ENCODE results near the gene DEAF1.
"Not testable (repeated sequence)": the region's sequence is repeated elsewhere in the genome, so short reads cannot be mapped to it uniquely, and the experiment has no call there.

Gene DEAF1

DNA sequence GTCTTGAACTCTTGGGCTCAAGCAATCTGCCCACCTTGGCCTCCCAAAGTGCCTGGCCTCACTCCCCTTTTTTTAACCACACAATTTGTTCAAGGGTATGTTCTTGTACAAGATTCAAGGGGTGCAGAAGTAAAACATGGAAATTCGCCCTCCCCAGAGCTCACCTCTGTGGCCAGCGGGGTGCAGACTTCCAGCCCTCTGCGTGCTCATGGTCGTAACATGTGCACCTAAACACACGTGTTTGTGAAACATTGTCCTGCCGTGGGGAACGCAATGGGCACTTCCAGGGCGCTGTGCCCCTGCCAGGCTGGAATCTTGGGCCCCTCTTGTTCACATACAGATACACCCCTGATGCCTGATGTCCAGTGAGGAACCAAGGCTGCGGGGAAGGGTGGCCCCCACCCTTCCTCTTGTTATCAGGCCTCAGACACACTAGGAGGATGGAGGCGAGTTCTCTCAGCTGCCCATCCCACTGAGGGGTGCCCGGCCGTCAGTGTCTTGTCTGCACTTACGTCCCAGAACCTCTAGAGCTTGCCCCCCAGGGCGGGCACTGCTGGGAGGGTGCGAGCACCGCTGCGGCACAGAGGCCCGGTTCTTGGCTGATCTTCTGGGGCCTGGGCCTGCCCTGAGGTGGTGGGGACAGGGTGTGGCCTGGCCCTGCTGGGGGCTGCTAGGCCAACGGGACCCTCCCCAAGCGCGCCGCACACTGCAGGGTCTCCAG, 6.9 kb upstream of the DEAF1 start:
- no peak for DNase-seq (ENCODE audit: low read depth in 3 of 3)

DNA sequence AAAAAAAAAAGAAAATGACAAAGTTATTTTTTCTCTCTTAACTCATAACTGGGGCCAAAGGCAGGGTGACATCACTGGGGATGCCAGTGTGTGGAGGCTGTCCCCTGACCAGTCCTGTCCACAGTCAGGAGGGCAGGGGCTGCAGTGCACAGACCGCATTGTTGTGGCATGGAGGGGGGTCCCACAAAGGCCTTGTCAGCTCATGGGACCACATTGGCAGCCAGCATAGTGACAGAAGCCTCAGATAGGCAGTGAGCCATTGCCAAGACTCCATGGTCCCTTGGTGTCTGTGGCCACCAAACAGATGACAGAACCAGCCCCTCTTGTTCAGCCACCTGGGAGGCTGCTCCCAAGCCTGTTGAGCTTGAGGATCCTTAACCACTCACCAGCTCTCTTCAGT, 4.7 kb upstream of the DEAF1 start:
- DNase-seq (ENCODE audit: low read depth in 3 of 3) = no peak

DNA sequence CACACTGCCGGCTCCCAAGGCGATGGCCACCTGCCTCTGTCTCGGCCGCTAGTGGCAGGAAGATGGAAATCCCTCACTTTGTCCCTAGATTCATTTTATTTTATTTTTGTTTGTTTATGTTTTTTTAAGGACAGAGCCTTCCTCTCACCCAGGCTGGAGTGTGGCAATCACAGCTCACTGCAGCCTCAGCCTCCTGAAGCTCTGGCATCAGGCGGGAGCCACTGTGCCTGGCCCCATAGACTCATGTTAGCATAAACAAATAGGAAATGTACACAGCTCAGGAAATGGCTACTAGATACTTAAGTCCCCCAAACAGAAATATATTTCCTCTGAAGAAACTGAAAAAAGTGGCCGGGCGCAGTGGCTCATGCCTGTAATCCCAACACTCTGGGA, 4.1 kb upstream of the DEAF1 start:
- DNase-seq (ENCODE audit: low read depth in 3 of 3) = no peak

DNA sequence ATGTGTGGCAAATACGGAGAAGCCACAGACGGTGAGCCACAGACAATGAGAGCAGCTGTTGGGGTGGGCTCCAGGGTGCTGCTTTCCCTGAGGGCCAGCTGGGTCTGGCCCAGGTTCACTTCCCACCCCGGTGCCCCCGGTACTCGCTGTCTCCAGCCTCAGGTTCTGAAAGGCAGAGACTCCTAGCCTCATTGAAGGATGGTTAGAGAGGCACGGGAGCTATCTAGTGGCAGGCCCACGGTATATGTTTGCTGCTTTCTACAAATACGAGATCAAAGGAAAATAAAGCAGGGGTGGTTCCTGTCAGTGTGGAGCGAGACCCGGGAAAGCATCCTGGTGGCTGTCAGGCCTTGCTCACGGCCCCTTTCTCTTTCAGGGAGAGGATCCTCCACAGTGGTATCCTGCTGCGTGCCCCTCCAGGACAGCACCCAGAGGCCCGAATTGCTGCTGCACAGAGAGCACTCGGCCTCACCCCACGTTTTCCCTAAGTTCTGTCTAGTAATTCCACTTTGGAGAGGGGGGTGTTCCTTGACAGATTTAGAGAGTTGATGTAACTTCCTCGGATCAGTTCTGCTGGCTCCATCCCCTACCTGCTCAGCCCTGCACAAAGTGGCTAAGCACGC, 3.6 kb upstream of the DEAF1 start:
- no peak for DNase-seq (ENCODE audit: low read depth in 3 of 3)

DNA sequence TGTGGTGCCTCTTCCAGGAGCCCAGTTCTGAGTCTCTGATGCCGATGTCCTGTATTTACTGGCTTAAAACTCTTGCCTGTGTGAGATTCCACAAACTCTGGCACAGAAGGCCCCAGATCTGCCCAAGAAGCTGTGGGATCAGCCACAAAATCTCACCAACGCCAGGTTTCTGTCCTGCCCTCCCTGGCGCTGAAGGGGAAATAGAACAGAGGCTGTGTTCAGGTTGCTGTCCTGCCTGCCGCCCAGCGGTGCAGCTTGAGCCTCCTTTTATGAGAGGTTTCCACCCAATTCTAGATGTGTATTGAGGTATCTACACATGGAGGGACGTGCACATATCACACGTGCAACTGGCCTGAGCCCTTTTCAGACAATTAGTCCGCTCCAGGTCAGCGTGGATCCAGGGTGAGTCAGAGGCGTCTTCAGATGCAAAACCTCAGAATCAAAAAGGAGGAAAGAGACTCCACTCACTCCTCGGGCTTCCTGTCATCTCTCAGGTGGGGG, 2.8 kb upstream of the DEAF1 start:
- no peak for DNase-seq (ENCODE audit: low read depth in 3 of 3)

DNA sequence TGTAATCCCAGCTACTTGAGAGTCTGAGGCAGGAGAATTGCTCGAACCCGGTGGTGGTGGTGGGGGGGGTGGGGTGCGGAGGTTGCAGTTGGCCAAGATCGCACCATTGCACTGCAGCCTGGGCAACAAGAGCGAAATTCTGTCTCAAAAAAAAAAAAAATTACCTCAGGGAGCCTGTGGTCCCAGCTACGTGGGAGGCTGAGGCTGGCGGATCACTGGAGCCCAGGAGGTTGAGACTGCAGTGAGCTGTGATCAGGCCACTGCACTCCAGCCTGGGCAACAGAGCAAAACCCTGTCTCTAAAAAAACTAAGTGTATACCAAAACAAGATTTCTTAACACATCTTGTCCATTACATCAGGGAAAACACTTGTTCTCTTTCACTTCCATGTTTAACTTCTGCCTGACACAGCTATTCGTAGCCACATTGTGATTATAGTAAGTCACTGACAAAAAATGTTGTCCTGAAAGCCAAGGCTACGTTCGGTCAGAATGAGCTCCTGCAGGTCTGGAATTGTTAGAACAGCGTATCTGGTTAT, 2.0 kb upstream of the DEAF1 start:
- DNase-seq (ENCODE audit: low read depth in 3 of 3) = no peak

DNA sequence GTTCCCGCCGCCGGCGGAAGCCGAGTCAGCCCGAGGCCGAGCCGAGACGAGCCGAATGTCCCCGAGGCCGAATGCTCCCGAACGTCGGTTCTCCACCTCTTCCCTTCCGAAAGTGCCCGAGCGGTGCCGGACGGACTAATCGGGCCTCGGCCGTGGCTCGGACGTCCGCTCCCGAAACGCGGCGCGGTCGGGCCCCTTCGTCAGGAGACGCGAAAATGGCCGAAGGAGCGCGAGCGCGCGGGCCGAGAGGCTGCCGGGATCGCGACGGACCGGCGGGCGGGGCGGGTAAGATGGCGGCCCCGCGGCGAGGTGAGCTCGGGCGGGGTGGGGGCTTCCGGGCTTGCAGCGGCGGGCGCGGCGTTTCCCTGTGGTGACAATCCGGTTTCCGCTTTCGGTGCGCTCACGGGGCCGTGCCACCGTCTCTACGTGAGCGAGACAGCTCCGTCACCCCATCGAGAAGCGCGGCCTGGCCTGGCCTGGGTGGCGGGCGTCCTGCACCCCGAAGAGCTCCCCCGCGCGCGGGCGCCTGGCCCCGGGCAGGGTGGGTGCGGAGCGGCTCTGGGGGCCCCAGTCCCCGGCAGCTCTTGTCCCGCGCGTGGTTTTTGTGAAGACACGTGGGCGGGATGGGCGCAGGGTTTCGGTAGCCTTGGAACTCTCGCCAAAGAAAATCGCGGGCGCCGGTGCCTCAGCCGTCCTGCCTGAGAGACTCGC, 671 bp upstream of the DEAF1 start, which contains the start of gene TMEM80:
Gene TMEM80 (plus strand): TSS at position 279 of the 711 bp plus-strand sequence. CDS start 12 bp downstream, at position 291.
- peak; percentile 98 for DNase-seq (ENCODE audit: low read depth in 3 of 3)

DNA sequence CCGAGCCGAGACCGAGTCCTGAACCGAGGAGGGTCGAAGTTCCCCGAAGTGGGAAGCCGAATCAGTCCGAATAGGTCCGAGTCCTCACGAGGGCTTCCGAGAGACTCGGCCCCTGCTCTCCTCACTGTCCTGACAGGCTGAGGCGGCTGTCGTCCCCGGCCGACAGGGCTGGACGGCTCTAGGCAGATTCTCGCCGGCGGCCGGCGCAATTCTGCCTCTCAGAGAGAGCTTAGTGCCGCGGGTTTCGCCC, 191 bp upstream of the DEAF1 start:
- no peak for DNase-seq (ENCODE audit: low read depth in 3 of 3)

DNA sequence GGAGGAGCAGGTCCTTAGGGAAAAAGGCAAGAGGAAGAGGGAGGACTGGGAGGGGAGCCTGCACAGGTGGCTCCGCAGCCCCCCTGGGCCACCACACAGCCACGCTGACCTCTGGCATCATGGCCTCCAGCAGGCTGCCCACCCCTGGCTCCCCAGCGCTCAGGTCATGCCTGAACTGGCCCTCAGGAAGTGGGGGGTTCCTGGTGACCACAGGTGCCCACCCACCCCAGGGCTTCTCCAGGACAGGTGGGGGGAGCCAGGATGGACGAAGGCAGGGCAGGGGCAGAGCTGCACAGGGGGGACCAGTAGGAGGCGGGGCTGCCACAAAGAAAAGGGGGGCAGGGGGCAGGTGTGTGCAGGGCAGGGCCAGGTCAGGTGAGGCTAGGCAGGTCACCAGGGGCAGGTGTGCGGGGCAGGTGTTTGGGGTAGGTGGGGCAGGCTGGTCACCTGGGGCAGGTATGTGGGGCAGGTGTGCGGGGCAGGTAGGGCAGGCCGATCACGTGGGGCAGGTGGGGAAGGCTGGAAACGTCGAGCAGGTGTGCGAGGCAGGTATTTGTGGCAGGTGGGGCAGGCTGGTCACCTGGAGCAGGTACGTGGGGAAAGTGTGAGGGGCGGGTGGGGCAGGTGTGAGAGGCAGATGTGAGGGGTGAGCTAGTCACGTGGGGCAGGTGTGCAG, 997 bp downstream of the DEAF1 start:
- no peak for DNase-seq (ENCODE audit: low read depth in 3 of 3)

DNA sequence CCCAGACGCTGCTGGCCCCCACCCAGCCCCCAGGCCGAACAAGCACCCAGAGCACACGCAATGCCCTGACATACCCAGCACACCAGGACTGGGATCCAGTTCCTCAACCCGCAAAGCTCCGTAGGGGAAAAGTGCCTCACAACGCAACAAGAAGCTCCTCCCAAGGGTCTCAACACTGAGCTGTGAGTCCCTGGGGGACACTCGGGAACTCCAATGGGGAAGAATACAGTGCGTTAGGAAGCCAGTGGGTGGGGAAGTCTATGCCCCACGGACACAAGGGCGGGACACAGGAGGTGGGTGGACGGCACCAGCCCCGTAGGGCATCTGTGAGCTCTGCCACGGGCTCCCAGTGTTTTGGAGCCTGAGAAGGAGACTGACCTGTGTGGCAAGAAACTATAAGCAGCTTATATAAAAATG, 1.6 kb downstream of the DEAF1 start:
- DNase-seq (ENCODE audit: low read depth in 3 of 3) = no peak

DNA sequence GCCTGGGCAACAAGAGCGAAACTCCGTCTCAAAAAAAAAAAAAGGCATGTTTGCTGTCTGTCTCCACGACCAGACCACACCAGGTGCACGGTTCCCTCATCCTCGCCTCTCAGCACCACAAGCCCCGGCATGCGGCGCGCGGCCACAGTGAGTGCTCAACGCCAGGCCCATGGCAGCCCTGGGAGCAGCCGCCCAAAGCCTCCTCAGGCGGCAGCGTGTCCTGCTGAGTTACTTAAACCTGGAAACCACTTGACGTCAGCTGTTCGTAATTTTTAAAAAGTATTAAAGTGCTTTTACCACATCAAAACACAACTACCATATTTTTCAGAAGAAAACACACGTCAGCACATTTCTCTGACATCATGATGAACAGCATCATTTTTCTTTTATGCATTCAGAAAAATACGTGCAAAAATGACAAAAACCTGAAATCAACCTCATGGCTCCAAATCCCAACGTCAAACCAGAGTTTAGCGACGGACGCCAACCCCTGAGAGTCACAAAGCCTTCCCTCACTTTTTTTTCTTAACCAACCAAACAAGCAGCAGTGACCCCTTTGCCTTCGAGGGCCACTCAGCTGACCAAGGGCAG, 2.1 kb downstream of the DEAF1 start:
- no peak for DNase-seq (ENCODE audit: low read depth in 3 of 3)

DNA sequence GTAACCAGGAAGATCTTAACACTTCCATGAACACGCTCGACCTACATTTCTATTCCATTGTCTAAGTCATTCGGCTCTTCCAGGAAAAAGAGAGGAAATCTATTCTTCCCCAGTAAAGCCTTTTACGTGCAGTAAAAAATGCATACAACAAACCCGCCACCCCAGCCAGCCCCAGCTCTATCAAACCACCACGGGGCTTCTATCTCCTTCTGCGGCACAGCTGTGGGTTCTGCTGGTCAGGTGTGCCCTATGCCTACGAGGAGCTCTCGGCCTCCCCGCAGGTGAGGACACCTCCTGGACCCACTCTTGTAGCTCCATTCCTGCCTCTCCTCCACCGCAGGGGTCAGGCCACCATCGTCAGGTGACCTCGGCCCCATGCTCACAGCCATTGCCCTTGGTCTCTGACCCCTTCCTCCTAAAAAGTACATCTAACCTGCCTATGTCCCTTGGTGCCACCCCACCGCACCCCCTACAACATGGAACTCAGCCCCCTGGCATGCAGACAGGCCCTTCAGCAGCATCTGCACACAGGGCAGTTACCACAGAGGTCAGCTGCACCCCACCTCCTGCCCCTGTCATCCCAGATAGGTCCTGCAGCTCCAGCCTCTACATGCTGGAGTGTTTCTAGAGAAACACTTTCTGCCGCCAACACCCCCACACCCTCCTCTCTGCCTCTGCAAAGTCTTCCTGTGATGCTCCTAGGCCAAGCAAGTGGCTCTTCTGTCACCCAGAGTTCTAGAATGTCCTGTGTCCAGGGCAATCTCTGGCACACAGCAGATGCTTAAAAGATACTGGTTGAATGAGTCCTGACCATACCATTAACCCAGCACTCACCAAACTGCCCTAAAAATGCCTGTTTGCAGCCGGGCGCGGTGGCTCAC, 3.1 kb downstream of the DEAF1 start:
- DNase-seq (ENCODE audit: low read depth in 3 of 3) = no peak

DNA sequence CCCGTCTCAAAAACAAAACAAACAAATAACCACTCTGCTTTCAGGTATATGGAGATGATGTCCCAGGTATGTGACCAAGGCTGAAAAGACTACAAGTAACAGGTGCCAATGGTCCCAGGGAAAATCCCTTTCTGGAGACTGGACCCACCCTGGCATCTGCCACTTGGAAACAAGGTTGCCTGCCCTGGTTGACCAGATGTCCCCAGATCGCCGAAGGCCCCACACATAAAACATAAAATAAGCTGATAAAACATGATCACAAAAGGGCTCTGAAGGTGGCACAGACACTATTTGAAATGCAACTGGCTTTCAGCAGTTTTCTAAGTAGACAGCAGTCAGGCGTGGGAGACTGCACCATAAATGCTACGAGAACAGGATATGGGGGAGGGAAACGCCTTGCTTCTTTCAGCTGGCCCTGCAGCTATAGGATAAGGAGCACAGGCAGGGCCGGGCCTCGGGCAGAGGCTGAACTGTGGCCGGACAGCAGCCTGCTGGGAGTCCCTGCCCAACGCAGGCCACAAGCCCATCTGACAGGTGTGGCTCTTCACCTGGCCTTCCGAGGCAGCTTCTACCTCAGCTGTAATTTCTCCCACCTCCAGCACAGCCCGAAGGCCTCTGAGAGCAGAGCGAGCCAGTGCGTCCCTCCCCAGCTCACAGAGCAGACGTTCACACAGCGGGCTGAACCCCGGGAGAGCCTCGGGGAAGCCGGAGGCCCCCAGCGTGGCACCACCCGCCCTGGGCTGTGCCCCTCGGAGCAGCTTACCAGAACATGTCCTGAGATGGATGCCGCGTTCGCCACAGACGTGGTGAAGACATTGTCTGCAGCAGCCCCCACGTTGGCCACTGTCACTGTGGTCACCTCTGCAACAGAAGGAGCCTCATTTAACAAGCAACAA, 4.0 kb downstream of the DEAF1 start:
- no peak for DNase-seq (ENCODE audit: low read depth in 3 of 3)

DNA sequence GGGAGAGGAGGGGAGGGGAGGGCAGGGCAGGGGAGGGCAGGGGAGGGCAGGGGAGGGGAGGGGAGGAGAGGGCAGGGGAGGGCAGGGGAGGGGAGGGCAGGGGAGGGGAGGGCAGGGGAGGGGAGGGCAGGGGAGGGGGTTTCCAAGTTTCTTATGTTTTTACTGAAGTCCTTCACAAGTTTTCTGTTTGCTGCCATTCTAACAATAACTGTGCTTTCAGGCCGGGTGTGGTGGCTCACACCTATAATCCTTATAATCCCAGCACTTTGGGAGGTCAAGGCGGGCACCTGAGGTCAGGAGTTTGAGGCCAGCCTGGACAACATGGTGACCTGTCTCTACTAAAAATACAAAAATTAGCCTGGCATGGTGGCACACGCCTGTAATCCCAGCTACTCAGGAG, 4.8 kb downstream of the DEAF1 start:
- not testable (repeated sequence) for DNase-seq (ENCODE audit: low read depth in 3 of 3)

DNA sequence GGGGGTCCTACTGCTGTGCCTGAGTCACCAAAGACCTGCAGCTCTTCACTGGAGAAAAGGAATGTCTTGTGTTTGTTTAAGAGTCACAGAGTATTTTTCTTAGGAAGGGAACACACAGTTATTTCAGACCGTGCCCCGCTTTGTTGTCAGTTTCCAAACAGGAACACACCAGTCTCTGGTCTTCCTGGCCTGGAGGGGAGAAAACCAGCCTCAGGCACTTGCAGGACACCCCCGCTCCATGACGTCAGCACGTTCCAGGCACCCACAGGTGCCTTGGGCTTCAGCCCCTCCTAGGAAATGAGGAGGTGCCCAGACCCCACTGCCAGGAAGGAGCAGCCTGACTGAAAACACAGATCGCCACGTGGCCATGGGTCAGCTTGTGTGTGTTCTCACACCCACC, 5.4 kb downstream of the DEAF1 start:
- no peak for DNase-seq (ENCODE audit: low read depth in 3 of 3)

DNA sequence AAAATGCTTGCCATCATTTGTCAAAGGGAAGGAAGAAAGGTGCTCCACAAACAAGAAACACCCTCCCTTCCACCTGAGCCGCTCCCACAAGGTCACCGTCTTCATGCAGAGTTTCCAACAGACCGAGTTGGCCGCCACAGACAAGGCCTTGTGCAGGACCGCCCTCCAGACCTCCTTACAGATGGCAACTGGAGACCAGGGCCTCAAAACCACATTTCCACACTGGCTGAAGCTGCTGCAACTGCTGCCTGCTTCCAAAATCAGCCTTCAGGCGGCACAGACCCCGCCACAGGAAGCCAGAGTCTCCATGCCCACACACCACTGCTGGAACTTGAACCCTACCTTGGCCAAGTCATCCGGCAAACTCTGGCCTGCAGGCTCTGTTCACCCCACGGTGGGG, 6.3 kb downstream of the DEAF1 start:
- DNase-seq (ENCODE audit: low read depth in 3 of 3) = no peak

DNA sequence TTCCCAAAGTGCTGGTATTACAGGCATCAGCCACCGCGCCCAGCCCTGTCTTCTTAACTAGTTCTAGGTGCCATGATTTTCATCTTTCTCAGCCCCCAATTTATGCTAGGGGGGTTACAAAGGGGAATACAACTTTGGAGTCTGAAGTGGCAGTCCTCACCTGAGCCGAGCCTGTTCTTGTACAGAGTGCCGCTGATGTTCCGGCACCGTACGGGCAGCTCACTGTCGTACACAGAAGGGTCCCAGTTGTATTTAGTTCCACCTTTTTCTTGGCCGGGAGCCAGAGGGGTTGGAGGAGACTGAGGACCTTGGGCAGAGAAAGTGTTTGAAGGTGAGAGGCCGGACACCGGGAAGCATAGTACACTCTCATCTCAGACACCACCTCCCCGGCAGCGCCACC, 7.3 kb downstream of the DEAF1 start:
- no peak for DNase-seq (ENCODE audit: low read depth in 3 of 3)

DNA sequence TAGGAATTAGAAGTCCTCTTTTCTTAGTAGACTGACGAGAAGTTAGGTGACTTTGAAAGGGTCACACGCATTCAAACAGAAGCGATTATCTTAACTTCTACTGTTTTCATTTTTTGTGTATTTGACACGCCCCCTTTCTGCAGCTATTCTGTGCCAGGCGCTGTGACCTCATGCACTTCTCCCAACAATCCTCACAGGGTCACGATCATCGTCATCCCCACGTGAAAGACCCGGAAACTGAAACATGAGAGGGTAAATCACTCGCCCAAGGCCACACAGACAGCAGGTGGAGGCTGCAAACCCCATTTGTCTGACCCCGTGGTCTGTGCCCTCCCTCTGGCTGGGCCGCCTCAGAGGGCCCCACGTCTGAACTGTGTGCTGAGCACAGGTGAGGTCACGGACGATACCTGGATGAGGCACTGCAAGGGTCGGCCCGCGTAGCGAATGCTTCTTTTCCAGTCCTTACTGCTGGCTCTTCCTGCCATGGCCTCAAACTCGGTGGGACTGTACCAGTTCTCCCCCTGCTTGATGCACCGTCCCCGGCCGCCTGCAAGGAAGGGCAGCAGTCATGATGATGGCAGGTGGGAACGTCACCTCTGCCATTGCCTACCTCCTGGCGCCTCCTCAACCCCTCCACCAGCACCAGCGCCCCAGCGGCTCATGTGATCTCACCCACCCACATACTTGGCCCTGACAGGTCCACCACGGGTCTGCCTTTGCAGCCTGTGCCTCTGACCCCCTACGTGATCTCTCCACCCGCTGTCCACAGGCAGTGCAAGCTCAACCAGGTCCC, 8.4 kb downstream of the DEAF1 start:
- no peak for DNase-seq (ENCODE audit: low read depth in 3 of 3)

DNA sequence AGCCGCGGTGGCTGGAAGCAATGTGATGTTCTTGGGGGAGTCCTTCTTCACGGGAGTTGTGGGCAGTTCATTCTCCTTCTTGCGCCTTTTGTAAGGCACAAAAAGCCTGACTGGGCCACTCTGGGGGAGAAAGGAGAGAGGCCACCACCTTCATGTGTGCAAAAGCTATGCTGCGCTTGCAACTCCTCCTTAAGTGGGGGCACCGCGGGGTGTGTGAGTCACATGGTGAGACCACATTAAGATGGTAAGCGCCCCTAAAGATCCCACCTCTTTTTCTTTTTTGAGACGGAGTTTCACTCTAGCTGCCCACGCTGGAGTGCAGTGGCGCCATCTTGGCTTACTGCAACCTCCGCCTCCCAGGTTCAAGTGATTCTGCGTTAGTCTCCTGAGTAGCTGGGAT, 14.1 kb downstream of the DEAF1 start:
- no peak for DNase-seq (ENCODE audit: low read depth in 3 of 3)

All from stimulated activated CD4-positive, alpha-beta T cell treated with anti-CD3 and anti-CD28 coated beads, TNF-alpha, amount 100 ng/mL, for 48 hours (primary cell).